ENCODE data around the gene GNPDA1.

The GNPDA1 gene

GRCh38 chr5:141954194-141954593, 58.6 kb downstream of the GNPDA1 start:
- DNase-seq (ENCODE audit: low spot score): no peak

- DNase-seq (ENCODE audit: low spot score): no peak
Measured at GRCh38 chr5:141952020-141952419, 60.8 kb downstream of the GNPDA1 start.

- no peak for DNase-seq (ENCODE audit: low spot score)
Measured at GRCh38 chr5:141951332-141951781, 61.5 kb downstream of the GNPDA1 start.
